AG09309 (cell line): Measurements from ENCODE around the gene PIK3C3.

Source experiments
- DNase-seq: peaks from one replicate; pipeline ENCODE4 v3.0.0-alpha.2; 2010; ENCODE audit warnings: low read depth
- H3K4me3 ChIP-seq: 2 replicates; pipeline ENCODE4 v1.5.1; 2011; ENCODE audit warnings: mild to moderate bottlenecking, low read depth, low read length, moderate library complexity; ENCODE audit not compliant: control insufficient read depth
- CTCF ChIP-seq: IDR thresholded peaks from 2 replicates; pipeline ENCODE4 v1.5.1; 2011; ENCODE audit warnings: mild to moderate bottlenecking, low read depth, low read length, inconsistent platforms; ENCODE audit not compliant: insufficient read depth, control insufficient read depth; ENCODE audit errors: missing control alignments

Gene PIK3C3

GRCh38 chr18:41922841-41923240 is 32.2 kb upstream of the PIK3C3 start:
- no peak overlapping the region for H3K4me3 ChIP-seq
- DNase-seq: no peak
- TF ChIP-seq CTCF: no peak

GRCh38 chr18:41923446-41923845 is 31.6 kb upstream of the PIK3C3 start:
- TF ChIP-seq CTCF: no peak
- H3K4me3 ChIP-seq: no peak overlapping the region
- DNase-seq: no peak

GRCh38 chr18:41928581-41928980 is 26.5 kb upstream of the PIK3C3 start:
- no peak overlapping the region for H3K4me3 ChIP-seq
- DNase-seq: no peak
- TF ChIP-seq CTCF: no peak

GRCh38 chr18:41932899-41933298 is 22.1 kb upstream of the PIK3C3 start:
- TF ChIP-seq CTCF: no peak
- no peak for DNase-seq
- no peak overlapping the region for H3K4me3 ChIP-seq

GRCh38 chr18:41933778-41934177 is 21.3 kb upstream of the PIK3C3 start:
- no peak for DNase-seq
- TF ChIP-seq CTCF: no peak
- no peak overlapping the region for H3K4me3 ChIP-seq

- H3K4me3 ChIP-seq: no peak overlapping the region
- TF ChIP-seq CTCF: no peak
Observed at GRCh38 chr18:41936471-41937134, 18.4 kb upstream of the PIK3C3 start.

More at GRCh38 chr18:41936471-41937134, 18.4 kb upstream of the PIK3C3 start:
- DNase-seq: no peak
